BE2C (cell line): ENCODE measurements around the gene BMPER.

Source experiments
- DNase-seq: peaks from one replicate; pipeline ENCODE4 v3.0.0-alpha.2; 2020
- H3K27me3 ChIP-seq: fragments of 250-450 bp; sonication (Bioruptor Pico); 2 replicates; pipeline ENCODE4 v1.5.1; 2020; ENCODE audit warnings: mild to moderate bottlenecking
- H3K36me3 ChIP-seq: fragments of 250-450 bp; sonication (Bioruptor Pico); 2 replicates; pipeline ENCODE4 v1.5.1; 2020; ENCODE audit warnings: mild to moderate bottlenecking
- H3K4me1 ChIP-seq: fragments of 250-450 bp; sonication (Bioruptor Pico); 2 replicates; pipeline ENCODE4 v1.5.1; 2020
- H3K4me3 ChIP-seq: 2 replicates; pipeline ENCODE4 v1.5.1; 2011; ENCODE audit warnings: low read depth, low read length
- H3K9me3 ChIP-seq: fragments of 250-450 bp; sonication (Bioruptor Pico); 2 replicates; pipeline ENCODE4 v1.5.1; 2020
- CTCF ChIP-seq: IDR thresholded peaks from 2 replicates; pipeline ENCODE4 v1.5.1; 2012; ENCODE audit warnings: mild to moderate bottlenecking, low read depth, low read length

BMPER gene

GRCh38 chr7:34104115-34104514 lies 198.8 kb downstream of the BMPER start:
- Histone ChIP-seq H3K4me1 (no peaks in the 10 kb centered on the region), H3K36me3 (no peaks in the 10 kb centered on the region), H3K27me3 (no peaks in the 10 kb centered on the region), H3K9me3 (no peaks in the 10 kb centered on the region), H3K4me3 (no peak overlapping the region)
- TF ChIP-seq CTCF: no peak
- DNase-seq: no peak

DNA sequence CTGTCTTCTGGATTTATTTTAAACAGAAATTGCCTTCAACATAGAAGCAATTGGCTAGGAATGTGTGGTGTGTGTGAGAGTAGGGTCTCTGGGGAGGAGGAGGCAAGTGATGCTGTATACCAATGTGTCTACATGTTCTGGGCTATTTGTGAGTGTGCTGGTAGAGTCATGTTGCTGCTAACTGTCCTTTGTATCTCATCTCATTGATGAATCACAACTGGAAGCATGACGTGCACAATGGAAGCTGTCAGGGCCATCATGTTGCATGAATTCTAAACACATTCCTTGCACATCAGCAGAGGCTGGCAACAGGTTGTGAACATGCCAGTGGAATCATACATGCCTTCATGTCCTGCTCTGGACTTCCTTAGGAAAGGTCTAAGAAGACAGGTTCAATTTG lies 199.7 kb downstream of the BMPER start:
- no peaks in the 10 kb centered on the region for H3K4me1 ChIP-seq
- DNase-seq: no peak

GRCh38 chr7:34107276-34107675 lies 201.9 kb downstream of the BMPER start:
- Histone ChIP-seq H3K4me1 (no peaks in the 10 kb centered on the region), H3K36me3 (no peaks in the 10 kb centered on the region), H3K27me3 (no peaks in the 10 kb centered on the region), H3K4me3 (no peak overlapping the region), H3K9me3 (no peaks in the 10 kb centered on the region)
- no peak for TF ChIP-seq CTCF
- DNase-seq: no peak

More for the DNA sequence above, 199.7 kb downstream of the BMPER start:
- no peaks in the 10 kb centered on the region for H3K36me3 ChIP-seq
- no peak overlapping the region for H3K4me3 ChIP-seq
- no peaks in the 10 kb centered on the region for H3K9me3 ChIP-seq
- H3K27me3 ChIP-seq: no peaks in the 10 kb centered on the region
- TF ChIP-seq CTCF: no peak

GRCh38 chr7:34108165-34108564 lies 202.8 kb downstream of the BMPER start:
- TF ChIP-seq CTCF: no peak
- H3K4me3 ChIP-seq: no peak overlapping the region
- no peaks in the 10 kb centered on the region for H3K27me3 ChIP-seq
- no peaks in the 10 kb centered on the region for H3K36me3 ChIP-seq
- no peak for DNase-seq
- no peaks in the 10 kb centered on the region for H3K9me3 ChIP-seq
- H3K4me1 ChIP-seq: no peaks in the 10 kb centered on the region

DNA sequence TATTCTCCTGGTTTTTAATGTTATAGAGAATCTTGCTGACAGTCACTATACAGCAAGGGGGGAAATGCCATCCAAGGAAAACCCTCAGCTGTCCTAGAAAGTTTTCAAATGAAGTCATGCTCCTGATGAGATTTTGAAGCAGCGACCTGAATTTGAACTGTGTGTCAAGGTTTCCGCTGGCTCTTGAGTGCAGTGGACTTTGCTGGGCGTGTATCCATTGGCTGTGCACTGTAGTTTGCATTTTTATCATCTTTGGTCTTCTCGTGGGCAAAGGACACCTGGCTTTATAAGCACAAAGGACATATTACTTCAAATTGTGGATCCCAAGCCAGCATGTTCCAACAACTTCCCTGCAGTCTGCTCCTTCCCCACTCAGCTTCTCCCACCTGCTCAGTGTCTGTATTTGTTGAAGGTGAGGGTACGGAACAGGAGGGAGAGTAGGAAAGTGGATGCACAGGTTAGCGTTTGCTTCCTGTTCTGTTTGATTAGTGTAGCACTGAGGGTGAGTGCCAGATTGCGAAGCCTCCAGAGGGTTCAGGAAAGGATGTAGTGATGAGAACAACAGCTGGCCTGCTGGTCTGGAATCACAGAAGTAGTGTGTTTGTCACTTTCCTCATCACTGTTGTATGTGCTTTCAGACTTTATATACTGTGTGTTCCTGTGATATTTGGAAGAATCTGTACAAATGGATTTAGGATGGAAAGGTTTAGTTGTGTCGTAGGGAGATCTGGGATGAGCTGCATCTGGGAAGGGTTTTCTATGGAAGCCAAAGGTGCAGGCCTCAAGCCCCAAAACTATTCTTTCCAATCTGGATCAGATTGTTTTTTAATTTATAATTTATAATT lies 204.8 kb downstream of the BMPER start:
- no peak for TF ChIP-seq CTCF
- no peak for DNase-seq
- Histone ChIP-seq H3K9me3 (no peaks in the 10 kb centered on the region), H3K27me3 (no peaks in the 10 kb centered on the region), H3K4me3 (no peak overlapping the region), H3K36me3 (no peaks in the 10 kb centered on the region), H3K4me1 (no peaks in the 10 kb centered on the region)

DNA sequence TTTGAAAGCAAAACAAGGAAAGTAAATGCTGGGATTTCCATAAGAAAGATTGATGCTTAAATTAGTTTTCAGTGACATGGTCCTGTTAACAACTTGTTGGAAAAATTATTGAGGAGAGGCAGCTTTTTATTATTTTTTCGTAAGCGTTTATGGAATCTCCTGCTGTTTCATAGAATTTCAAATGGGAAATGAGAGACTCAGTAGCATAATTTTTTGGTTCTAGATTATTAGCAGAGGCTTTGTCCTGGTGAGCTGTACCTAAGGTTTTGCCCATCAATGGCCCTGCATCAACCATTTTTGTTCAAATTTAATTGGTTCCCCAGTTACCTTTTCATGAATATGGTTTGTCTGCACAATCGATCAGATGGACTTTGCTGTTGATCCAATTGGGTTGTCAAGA lies 205.7 kb downstream of the BMPER start:
- no peak overlapping the region for H3K4me3 ChIP-seq
- no peaks in the 10 kb centered on the region for H3K27me3 ChIP-seq
- H3K4me1 ChIP-seq: no peaks in the 10 kb centered on the region
- H3K9me3 ChIP-seq: no peaks in the 10 kb centered on the region
- TF ChIP-seq CTCF: no peak
- H3K36me3 ChIP-seq: no peaks in the 10 kb centered on the region
- DNase-seq: no peak
